Loucy (cell line): ENCODE measurements around the gene HMOX2.

ENCODE experiments used
- CTCF ChIP-seq: fragments of 200-600 bp; sonication (generic); conservative IDR thresholded peaks from 2 replicates; pipeline ENCODE4 v1.5.1; 2014; ENCODE audit warnings: mild to moderate bottlenecking, antibody characterized with exemption, low read length
- EZH2phosphoT487 ChIP-seq: fragments of 200-600 bp; IDR thresholded peaks from 2 replicates; pipeline ENCODE4 v1.6.1; 2018; ENCODE audit warnings: antibody characterized with exemption, mild to moderate bottlenecking, moderate library complexity, borderline replicate concordance

- TF ChIP-seq CTCF (no peak), EZH2phosphoT487 (no peak)
Measured at GRCh38 chr16:4532238-4532637, 56.0 kb downstream of the HMOX2 start.
